ENCODE measurements around the gene TNFSF18.

DNA sequence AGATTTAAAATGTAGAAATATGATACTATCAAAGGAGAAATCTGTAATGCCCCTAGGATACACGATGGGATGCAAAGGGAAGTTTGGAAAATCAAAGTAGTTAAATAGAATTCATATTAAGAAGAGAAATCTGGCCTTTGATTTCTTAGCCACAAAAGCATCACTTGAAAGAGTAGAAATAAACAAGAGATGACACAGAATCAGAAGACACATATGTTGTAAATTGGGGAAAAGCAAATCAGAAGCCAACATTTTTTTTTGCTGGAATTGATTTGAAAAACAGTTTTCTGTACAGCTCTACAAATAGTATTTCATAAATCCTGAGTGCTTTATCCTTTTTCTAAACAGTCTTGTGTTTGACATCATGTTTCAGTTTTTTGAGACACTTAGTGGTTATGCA is 12.4 kb upstream of the TNFSF18 start:
- TF ChIP-seq, protein P1, sequence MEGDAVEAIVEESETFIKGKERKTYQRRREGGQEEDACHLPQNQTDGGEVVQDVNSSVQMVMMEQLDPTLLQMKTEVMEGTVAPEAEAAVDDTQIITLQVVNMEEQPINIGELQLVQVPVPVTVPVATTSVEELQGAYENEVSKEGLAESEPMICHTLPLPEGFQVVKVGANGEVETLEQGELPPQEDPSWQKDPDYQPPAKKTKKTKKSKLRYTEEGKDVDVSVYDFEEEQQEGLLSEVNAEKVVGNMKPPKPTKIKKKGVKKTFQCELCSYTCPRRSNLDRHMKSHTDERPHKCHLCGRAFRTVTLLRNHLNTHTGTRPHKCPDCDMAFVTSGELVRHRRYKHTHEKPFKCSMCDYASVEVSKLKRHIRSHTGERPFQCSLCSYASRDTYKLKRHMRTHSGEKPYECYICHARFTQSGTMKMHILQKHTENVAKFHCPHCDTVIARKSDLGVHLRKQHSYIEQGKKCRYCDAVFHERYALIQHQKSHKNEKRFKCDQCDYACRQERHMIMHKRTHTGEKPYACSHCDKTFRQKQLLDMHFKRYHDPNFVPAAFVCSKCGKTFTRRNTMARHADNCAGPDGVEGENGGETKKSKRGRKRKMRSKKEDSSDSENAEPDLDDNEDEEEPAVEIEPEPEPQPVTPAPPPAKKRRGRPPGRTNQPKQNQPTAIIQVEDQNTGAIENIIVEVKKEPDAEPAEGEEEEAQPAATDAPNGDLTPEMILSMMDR (IDR thresholded peaks at IDR 0.05), result no peak
- TF ChIP-seq TCF7 (CRISPR knock-in tag; IDR thresholded peaks at IDR 0.05; ENCODE audit: low read depth) (no peak), CREB1 (CRISPR knock-in tag; IDR thresholded peaks at IDR 0.05) (no peak), SP1 (CRISPR knock-in tag; conservative IDR thresholded peaks at IDR 0.05) (no peak), TP53 (CRISPR knock-in tag; IDR thresholded peaks at IDR 0.05) (no peak), CREM (CRISPR knock-in tag; IDR thresholded peaks at IDR 0.05) (no peak), FOXP1 (CRISPR knock-in tag; IDR thresholded peaks at IDR 0.05; ENCODE audit: borderline replicate concordance) (no peak), ZNF121 (CRISPR knock-in tag; IDR thresholded peaks at IDR 0.05) (no peak), MYBL2 (CRISPR knock-in tag; IDR thresholded peaks at IDR 0.05) (no peak)
- TF ChIP-seq, protein P2, sequence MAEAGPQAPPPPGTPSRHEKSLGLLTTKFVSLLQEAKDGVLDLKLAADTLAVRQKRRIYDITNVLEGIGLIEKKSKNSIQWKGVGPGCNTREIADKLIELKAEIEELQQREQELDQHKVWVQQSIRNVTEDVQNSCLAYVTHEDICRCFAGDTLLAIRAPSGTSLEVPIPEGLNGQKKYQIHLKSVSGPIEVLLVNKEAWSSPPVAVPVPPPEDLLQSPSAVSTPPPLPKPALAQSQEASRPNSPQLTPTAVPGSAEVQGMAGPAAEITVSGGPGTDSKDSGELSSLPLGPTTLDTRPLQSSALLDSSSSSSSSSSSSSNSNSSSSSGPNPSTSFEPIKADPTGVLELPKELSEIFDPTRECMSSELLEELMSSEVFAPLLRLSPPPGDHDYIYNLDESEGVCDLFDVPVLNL (CRISPR knock-in tag; IDR thresholded peaks at IDR 0.05; ENCODE audit: borderline replicate concordance, low read depth), result no peak
- TF ChIP-seq, protein P3, sequence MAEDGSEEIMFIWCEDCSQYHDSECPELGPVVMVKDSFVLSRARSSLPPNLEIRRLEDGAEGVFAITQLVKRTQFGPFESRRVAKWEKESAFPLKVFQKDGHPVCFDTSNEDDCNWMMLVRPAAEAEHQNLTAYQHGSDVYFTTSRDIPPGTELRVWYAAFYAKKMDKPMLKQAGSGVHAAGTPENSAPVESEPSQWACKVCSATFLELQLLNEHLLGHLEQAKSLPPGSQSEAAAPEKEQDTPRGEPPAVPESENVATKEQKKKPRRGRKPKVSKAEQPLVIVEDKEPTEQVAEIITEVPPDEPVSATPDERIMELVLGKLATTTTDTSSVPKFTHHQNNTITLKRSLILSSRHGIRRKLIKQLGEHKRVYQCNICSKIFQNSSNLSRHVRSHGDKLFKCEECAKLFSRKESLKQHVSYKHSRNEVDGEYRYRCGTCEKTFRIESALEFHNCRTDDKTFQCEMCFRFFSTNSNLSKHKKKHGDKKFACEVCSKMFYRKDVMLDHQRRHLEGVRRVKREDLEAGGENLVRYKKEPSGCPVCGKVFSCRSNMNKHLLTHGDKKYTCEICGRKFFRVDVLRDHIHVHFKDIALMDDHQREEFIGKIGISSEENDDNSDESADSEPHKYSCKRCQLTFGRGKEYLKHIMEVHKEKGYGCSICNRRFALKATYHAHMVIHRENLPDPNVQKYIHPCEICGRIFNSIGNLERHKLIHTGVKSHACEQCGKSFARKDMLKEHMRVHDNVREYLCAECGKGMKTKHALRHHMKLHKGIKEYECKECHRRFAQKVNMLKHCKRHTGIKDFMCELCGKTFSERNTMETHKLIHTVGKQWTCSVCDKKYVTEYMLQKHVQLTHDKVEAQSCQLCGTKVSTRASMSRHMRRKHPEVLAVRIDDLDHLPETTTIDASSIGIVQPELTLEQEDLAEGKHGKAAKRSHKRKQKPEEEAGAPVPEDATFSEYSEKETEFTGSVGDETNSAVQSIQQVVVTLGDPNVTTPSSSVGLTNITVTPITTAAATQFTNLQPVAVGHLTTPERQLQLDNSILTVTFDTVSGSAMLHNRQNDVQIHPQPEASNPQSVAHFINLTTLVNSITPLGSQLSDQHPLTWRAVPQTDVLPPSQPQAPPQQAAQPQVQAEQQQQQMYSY (CRISPR knock-in tag; IDR thresholded peaks at IDR 0.05), result no peak
- TF ChIP-seq, protein P4, sequence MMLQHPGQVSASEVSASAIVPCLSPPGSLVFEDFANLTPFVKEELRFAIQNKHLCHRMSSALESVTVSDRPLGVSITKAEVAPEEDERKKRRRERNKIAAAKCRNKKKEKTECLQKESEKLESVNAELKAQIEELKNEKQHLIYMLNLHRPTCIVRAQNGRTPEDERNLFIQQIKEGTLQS (CRISPR knock-in tag; conservative IDR thresholded peaks at IDR 0.05), result no peak
